DOHH2 (cell line): ENCODE results near the gene SRCAP.

Source experiments
- H3F3A ChIP-seq: fragments of 200-600 bp; sonication (generic), shearing (Covaris generic); 2 replicates; pipeline ENCODE4 v1.6.0; 2016; ENCODE audit warnings: antibody characterized with exemption, mild to moderate bottlenecking; ENCODE audit not compliant: control insufficient read depth, insufficient read depth
- H3K27ac ChIP-seq: fragments of 200-600 bp; sonication (generic); 2 replicates; pipeline ENCODE4 v1.5.1; 2014; ENCODE audit warnings: low read depth, mild to moderate bottlenecking, low read length, moderate library complexity
- H3K27me3 ChIP-seq: fragments of 200-600 bp; sonication (generic); 2 replicates; pipeline ENCODE4 v1.6.1; 2014; ENCODE audit warnings: mild to moderate bottlenecking, low read length, mixed read lengths; ENCODE audit not compliant: control insufficient read depth
- H3K36me3 ChIP-seq: fragments of 200-600 bp; sonication (generic); 2 replicates; pipeline ENCODE4 v1.6.1; 2014; ENCODE audit warnings: mild to moderate bottlenecking, low read length, moderate library complexity, mixed read lengths; ENCODE audit not compliant: control insufficient read depth
- H3K4me1 ChIP-seq: fragments of 200-600 bp; sonication (generic); 2 replicates; pipeline ENCODE4 v1.6.1; 2014; ENCODE audit warnings: mild to moderate bottlenecking, low read length, mixed read lengths; ENCODE audit not compliant: control insufficient read depth
- H3K4me2 ChIP-seq: fragments of 200-600 bp; sonication (generic); 2 replicates; pipeline ENCODE4 v1.6.0; 2014; ENCODE audit warnings: mild to moderate bottlenecking, low read length, moderate library complexity
- H3K4me3 ChIP-seq: fragments of 200-600 bp; sonication (generic); 2 replicates; pipeline ENCODE4 v1.5.1; 2014; ENCODE audit warnings: mild to moderate bottlenecking, low read length, mixed read lengths
- H3K79me2 ChIP-seq: fragments of 200-600 bp; sonication (generic); 2 replicates; pipeline ENCODE4 v1.6.1; 2014; ENCODE audit warnings: mild to moderate bottlenecking, low read length, mixed read lengths; ENCODE audit not compliant: control insufficient read depth
- H3K9me2 ChIP-seq: fragments of 200-600 bp; sonication (generic); replicated peaks from 2 replicates; pipeline ENCODE4 v1.6.1; 2014; ENCODE audit warnings: mild to moderate bottlenecking, low read length, mixed read lengths; ENCODE audit not compliant: control insufficient read depth
- H3K9me3 ChIP-seq: fragments of 200-600 bp; sonication (generic); 2 replicates; pipeline ENCODE4 v1.6.1; 2014; ENCODE audit warnings: antibody characterized with exemption, low read length, mixed read lengths; ENCODE audit not compliant: control insufficient read depth, insufficient read depth
- H4K20me1 ChIP-seq: fragments of 200-600 bp; sonication (generic); 2 replicates; pipeline ENCODE4 v1.6.0; 2014; ENCODE audit warnings: low read depth, mild to moderate bottlenecking, antibody characterized with exemption, low read length, moderate library complexity; ENCODE audit not compliant: control insufficient read depth, insufficient read depth
- CTCF ChIP-seq: fragments of 200-600 bp; sonication (generic); IDR thresholded peaks from one replicate; pipeline ENCODE4 v1.5.1; 2014; ENCODE audit warnings: antibody characterized with exemption, mild to moderate bottlenecking, low read depth, low read length; ENCODE audit not compliant: poor library complexity, severe bottlenecking
- EZH2phosphoT487 ChIP-seq: fragments of 200-600 bp; sonication (generic); IDR thresholded peaks from 2 replicates; pipeline ENCODE4 v1.6.1; 2017; ENCODE audit warnings: borderline replicate concordance, mild to moderate bottlenecking, antibody characterized with exemption, low read length, moderate library complexity, mixed read lengths

SRCAP gene

GRCh38 chr16:30698816-30699614, at the start of gene SRCAP:
Gene SRCAP, plus strand, starts transcription at chr16:30699171. Its CDS starts 1,654 bp downstream, at chr16:30700825.
- Histone ChIP-seq H3F3A (peaks cover 2% of the 10 kb centered on the region; the same call in 1 of the 2 replicates), H3K4me3 (peak within 1 kb of the TSS; percentile 84), H3K27me3 (no peaks in the 10 kb centered on the region), H3K4me1 (peaks cover 24% of the 10 kb centered on the region), H3K79me2 (peaks cover 45% of the 10 kb centered on the region), H3K27ac (peak within 1 kb of the TSS; percentile 89), H3K9me3 (no peaks in the 10 kb centered on the region), H3K9me2 (no peaks in the 10 kb centered on the region), H3K36me3 (peaks cover 46% of the 10 kb centered on the region), H4K20me1 (peaks cover 6% of the 10 kb centered on the region; the same call in 1 of the 2 replicates), H3K4me2 (peak within 1 kb of the TSS; percentile 91)
- TF ChIP-seq EZH2phosphoT487 (no peak), CTCF (no peak)

- Histone ChIP-seq H3K4me1 (peaks cover 25% of the 10 kb centered on the region), H3K9me2 (no peaks in the 10 kb centered on the region), H3K4me3 (peak overlapping the region; percentile 73), H4K20me1 (no peaks in the 10 kb centered on the region), H3K36me3 (peaks cover 27% of the 10 kb centered on the region), H3K9me3 (no peaks in the 10 kb centered on the region), H3K4me2 (peak overlapping the region; percentile 61), H3K79me2 (peaks cover 17% of the 10 kb centered on the region), H3K27me3 (no peaks in the 10 kb centered on the region), H3F3A (no peaks in the 10 kb centered on the region), H3K27ac (no peak overlapping the region)
- no peak for TF ChIP-seq EZH2phosphoT487
- TF ChIP-seq CTCF: no peak
These were observed 49.1 kb upstream of the SRCAP start for GRCh38 chr16:30649725-30650368.

GRCh38 chr16:30650369-30651123, 48.4 kb upstream of the SRCAP start, which contains the start of gene PRR14:
Gene PRR14, plus strand, starts transcription at chr16:30650960. Its CDS starts 686 bp downstream, at chr16:30651646.
- Histone ChIP-seq H3K9me2 (no peaks in the 10 kb centered on the region), H3K4me2 (peak within 1 kb of the TSS; percentile 61), H3K9me3 (no peaks in the 10 kb centered on the region), H3K4me1 (peaks cover 25% of the 10 kb centered on the region), H3F3A (no peaks in the 10 kb centered on the region), H3K27ac (peak within 1 kb of the TSS; percentile 76), H3K4me3 (peak within 1 kb of the TSS; percentile 73), H3K27me3 (no peaks in the 10 kb centered on the region), H3K79me2 (peaks cover 17% of the 10 kb centered on the region), H4K20me1 (no peaks in the 10 kb centered on the region), H3K36me3 (peaks cover 34% of the 10 kb centered on the region)
- no peak for TF ChIP-seq CTCF
- TF ChIP-seq EZH2phosphoT487: no peak
